HG03135 (cell line): ENCODE measurements around the gene PHACTR4.
"Not testable (repeated sequence)": the region's sequence is repeated elsewhere in the genome, so short reads cannot be mapped to it uniquely, and the experiment has no call there.

Source experiments
- ATAC-seq: cut with Tn5 transposase; IDR thresholded peaks from one replicate; pipeline ENCODE4 v1.9.1; 2021; ENCODE audit warnings: mild to moderate bottlenecking, moderate library complexity; ENCODE audit not compliant: unreplicated experiment

PHACTR4 gene

DNA sequence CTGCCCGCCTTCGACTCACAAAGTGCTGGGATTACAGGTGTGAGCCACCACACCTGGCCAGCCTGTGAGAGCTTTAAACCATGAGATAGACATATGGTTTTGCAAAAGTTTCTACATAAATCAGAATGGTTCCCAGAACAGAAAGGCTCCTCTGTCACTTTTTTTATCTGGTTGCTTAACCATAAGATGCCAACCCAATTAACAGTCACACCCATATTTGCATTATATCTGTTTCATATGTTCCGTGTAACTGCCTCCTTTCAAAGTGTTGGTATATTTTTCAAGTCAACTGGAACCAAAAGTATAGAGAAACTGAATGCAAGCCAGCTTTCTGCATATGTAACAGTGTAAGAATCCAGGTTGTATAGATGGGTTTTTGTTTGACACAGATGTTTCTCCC, 112.6 kb downstream of the PHACTR4 start:
- no peak for ATAC-seq

DNA sequence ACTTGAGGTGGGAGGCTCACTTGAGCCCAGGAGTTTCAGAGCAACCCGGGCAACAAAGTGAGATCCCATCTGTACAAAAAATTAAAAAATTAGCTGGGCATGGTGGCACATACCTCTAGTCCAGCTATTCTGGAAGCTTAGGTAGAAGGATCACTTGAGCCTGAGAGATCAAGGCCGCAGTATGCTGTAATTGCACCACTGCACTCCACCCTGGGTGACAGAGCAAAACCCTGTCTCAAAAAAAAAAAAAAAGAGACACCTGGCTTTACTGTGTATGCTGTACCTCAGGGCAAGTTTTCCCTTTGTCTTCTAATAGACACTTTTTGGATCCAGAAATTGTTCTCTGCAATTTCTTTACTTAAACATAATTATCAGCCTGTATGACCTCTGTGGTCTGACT, 113.2 kb downstream of the PHACTR4 start:
- no peak for ATAC-seq

GRCh38 chr1:28494737-28495136, 125.2 kb downstream of the PHACTR4 start:
- no peak for ATAC-seq

- no peak for ATAC-seq
Measured at GRCh38 chr1:28499553-28499952, 130.0 kb downstream of the PHACTR4 start.

DNA sequence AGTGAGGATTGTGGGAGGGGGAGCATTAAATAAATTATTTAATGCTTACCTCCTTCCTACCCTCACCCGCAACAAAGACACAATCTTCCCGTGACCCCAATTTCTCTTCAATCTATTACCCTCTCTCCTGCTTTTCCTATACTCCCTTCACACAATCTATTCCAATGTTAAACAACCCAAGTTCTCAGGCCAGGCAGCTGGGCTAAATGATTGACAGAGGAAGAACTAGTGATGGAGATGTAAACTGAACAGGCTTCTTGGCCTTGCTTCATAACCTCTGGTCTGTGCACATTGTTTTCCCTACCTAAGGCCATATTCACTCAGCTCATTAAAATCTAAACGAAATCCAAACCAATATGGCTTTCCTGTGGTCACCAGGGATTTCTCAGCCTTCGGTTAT, 132.4 kb downstream of the PHACTR4 start:
- no peak for ATAC-seq

DNA sequence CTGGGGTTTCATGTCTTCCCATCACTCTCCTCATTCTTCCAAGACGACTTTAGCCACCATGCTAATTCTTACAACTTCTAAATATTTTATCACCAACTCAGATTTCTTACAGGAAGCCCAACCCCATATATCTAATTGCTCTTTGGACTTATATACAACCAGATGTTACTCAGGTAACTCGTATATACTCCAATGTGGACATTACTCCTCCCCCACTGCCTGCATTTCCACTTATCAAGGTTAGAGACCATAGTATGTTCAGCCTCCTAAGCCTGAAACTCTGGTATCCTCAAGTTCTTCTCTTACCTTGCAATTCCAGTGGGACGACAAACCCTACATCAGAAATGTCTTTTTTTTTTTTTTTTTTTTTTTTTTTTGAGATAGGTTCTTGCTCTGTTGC, 133.6 kb downstream of the PHACTR4 start:
- ATAC-seq: no peak

DNA sequence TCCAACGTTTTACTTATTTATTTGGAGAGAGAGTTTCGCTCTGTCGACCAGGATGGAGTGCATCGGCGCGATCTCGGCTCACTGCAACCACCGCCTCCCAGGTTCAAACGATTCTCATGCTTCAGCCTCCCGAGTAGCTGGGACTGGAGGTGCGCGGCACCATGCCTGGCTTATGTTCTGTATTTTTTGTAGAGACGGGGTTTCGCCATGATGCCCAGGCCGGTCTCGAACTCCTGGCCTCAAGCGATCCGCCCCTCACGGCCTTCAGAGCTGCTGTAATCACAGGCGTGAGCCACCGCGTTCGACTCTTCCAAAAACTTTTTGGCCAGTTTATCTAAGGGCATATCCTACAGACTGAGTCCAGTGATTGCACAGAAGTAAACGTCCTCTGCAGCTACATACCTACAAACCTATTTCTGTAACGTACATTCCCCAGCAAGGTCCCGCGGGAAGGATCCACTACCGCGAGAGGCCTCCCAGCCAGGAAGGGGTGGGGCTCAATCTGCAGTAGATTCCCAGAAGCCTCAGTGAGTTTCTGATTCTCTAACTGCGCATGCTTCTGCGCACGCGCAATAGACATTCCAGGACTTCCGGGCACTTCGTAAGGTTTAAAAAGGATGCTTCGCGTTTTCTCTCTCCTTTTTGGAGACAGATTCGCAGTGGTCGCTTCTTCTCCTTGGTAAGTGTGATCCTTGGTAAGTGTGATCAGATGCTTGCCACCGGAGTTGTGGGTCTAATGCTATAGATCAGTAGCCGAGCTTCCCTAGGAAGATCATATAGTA, 136.1 kb downstream of the PHACTR4 start, which contains the start of gene RCC1:
RCC1 (plus strand) TSS at position 638 of the 782 bp plus-strand sequence. CDS start 23,824 bp downstream, outside the sequence.
- peak; percentile 63 for ATAC-seq

GRCh38 chr1:28506907-28507246, 137.3 kb downstream of the PHACTR4 start:
- no peak for ATAC-seq

GRCh38 chr1:28507247-28507645, 137.7 kb downstream of the PHACTR4 start:
- ATAC-seq: no peak

DNA sequence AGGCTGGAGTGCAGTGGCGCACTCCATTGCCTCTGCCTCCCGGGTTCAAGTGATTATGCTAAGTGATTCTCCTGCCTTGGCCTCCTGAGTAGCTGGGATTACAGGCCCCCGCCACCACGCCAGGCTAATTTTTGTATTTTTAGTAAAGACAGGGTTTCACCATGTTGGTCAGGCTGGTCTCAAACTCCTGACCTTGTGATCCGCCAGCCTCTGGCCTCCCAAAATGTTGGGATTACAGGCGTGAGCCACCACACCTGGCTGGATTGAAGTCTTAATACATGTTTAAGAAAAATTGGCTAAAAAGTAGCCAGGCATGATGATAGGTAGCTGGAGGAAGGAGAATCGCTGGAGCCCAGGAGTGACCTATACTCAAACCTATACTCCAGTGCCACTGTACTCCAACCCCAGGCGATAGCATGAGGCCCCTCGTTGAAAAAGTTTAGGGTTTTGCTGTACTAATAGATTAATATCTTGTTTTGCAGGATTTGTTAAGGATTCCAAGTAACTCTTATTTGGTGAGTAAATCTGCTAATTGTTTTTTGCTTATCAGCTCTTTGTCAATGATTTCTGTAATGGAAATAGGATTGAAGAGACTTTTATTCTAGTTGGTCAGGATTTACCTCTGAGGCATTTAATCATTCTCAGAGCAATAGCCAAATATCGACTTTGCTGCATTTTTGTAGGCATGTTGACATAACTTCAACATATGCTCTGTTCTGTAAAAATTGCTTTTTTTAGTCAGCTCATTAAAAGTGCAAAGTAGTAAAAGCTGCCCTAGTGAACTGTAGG, 138.3 kb downstream of the PHACTR4 start:
- no peak for ATAC-seq

DNA sequence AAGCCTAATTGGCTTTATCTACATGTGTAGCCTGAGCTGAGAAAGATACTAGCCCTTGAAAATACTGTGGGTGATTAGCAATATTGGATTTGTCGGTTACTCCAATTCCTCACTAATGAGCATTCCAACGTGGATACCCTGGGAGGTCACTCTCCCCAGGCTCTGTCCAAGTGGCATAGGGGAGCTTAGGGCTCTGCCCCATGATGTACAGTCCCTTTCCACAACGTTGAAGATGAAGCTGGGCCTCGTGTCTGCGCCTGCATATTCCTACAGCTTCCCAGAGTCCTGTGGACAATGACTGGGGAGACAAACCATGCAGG, 138.9 kb downstream of the PHACTR4 start:
- no peak for ATAC-seq

DNA sequence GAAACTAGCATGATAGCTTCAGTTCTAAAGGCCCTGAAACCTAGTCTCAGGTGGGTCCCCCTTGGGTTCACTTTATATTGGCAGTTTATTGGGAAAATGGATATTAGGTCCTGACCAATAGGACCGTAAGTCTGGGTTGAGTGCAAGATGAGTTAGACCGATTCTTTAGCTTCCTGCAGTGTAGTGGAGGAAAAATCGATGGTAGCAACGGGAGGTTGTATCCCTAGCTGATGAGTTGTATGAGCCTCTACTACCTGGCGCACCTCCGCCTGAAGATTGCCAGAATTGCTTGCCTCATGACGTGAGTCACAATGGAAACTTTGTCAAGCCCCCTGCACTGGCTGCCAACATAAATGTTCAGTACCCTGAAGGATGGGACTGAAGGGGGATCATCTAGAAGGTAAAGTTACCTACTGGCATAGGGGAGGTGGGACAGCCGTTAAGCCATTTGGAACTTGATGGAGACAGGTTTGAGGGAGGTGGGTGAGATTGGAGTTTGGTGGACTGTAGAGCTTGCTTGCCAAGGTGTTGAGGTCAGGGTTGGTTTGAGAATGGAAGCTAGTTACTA, 140.2 kb downstream of the PHACTR4 start:
- no peak for ATAC-seq

GRCh38 chr1:28510273-28510969, 140.9 kb downstream of the PHACTR4 start:
- ATAC-seq: no peak

- no peak for ATAC-seq
Measured at GRCh38 chr1:28510970-28511440, 141.5 kb downstream of the PHACTR4 start.

DNA sequence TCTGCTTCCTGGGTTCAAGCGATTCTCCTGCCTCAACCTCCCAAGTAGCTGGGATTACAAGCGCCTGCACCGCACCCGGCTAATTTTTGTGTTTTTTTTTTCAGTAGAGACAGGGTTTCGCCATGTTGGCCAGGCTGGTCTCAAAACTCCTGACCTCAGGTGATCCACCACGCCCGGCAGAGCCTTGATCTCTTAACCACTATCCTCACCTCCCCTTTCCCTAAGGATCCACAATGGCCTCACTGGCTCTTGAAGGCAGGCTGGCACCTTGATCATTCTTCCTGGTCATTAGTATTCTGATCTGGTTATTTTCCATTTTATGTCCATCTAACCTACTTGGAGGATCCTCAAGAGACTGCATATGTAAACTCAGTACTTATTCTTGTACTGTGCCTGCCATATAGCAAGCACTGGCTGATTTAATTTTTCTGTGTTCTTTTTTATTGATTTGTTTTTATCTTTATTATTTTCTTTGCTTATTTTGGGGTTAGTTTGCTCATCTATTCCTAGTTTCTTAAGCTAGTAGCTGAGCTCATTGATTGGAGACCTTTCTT, 142.6 kb downstream of the PHACTR4 start:
- ATAC-seq: no peak

- ATAC-seq: not testable (repeated sequence)
Measured at GRCh38 chr1:28514445-28514933, 144.9 kb downstream of the PHACTR4 start.

DNA sequence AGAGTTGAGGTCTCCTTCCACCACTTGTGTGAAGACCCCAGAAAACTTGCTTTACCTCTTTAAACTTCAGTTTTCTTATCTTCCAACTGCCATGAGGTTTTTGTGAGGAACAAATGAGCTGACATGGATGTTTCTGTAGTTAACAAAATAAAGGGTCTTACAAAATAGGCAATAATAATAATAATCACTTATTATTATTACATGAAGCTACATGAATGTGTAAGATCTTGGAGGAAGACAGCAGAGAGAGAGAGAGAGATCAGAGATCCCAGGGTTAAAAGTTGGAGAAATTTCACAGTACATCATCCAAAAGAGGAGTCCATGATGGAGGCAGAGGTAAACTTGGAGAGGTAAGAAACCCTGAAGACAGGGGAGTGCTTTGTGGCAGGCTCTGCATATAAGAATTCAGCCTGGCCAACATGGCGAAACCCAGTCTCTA, 147.0 kb downstream of the PHACTR4 start:
- no peak for ATAC-seq

DNA sequence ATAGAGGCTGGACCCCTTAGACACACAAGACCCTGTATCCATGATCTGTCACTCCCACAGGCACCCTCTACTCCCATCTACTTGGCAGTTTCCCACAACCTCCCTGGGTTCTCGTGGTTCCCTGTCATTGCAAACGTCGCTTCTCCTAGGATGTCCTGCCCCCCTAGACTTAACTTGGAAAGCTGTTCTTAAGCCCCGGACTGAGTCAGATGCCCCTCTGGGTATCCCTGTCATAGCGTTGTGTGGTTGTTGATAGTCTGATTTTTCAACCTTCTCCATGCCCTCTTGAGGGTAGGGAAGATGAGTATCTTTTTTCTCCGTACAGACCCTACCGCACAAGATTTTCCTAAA, 148.1 kb downstream of the PHACTR4 start:
- no peak for ATAC-seq

DNA sequence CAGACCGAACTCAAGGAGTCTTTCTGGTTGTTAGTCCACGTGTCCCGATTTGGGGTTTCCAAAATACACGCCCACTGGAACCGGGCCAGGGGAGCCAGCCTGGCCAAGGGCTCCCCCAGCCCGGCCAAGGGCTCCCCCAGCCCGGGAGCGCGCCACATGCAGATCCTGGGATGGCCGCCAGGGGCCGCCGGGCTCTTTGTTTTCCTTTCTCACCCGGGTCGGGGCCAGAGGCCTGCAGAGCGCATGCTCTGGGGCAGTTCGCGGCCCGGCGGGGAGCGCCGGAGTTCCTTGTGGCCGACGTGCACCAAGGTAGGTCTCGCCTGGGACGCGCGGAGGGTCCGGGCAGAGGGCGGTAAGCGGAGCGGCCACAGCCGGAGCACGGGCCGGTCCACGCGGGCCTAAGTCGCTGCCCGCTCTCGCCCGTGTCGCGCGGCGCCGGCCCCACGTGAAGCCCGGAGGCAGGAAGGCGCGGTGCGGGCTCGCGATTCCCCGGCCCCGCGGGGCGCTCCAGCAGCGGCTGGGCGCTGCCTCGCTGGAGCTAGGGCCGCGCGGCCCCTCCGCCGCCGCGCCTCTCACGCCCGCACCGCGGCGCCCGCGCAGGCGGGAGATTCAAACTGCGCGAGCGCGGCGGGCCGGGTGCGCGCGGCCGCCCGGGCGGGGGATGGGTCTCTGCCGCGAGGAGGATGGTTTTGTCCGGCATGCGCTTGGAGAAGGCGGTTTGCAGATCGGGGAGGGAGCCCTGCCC, 148.6 kb downstream of the PHACTR4 start:
- peak; percentile 66 for ATAC-seq

DNA sequence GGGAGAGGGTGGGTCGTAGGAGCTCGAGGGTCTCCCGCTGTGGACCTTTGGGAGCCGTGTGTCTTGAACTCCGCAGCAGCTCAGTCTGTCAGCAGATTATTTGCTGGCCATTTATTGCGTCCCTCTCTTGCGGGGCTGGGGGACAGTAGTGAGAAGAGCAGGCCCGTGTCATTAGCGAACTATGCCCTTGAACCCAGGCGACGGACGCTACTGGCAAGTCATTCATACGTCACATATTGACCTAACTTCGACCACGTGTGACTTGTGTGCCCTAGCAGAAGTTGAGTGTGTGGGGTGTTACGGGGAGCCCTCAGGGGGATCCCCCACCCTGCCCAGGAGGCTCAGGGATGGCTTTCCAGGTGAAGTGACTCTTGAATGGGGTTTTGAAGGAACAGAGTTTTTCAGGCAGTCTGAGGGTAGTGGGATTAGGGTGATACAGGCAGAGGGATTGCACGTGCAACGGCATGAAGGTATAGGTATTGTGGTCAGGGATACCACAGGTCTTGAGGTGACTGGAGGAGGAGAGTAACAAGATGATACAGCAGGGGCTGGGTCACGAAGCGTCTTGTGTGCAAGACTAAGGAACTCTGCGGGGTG, 149.3 kb downstream of the PHACTR4 start:
- ATAC-seq: peak; percentile 26
